ENCODE data around the gene PDZD7.

The PDZD7 gene

DNA sequence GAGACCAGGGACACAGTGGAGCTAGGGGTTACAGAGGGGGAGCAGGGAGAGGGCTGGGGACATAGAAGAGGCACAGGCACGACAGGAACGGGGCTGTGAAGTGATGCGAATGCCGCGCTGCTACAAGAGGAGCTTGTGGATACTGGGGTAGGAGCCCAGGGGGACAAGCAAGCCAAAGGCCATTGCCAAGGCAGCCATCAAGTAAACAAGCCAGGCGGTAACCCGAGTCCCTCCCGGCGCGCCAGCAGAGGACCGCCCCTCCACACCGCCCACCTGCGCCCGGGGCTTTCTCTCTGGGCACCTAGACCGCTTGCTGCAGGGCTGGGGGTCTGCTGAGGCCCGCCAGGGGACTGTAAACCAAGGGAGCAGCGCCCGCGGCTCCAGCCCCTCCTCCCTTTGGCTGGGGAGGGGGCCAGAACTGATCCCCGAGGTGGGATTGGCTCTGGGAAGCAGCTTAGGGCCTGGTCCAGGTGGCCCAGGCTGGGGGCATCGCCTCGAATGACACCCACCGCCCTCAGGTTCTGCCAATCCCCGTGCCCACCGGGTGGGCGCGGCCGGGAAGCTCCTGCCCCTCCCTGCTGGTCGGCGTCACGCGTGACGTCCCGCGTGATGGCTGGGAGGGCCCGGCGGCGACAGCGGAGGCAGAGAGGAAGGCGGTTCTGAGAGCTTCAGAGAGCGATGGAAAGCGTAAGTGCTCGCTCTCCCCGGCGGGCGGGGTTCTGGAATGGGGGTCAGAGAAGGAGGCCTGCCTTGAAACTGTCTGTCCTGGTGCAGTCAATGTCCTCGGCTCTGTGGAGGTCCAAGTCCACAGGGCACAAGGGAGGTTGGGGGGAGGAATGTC lies 1.1 kb upstream of the PDZD7 start:
- CTCF ChIA-PET = interaction anchor here (1.0 to 28.8 kb wide), 7 partner anchors 9 to 110 kb away, joined by 3 to 855 read pairs (median 16); partner anchors contain the start of genes KAZALD1 and LZTS2
- POLR2A ChIA-PET = interaction anchor here (1.0 kb wide), 1 partner anchor 11 kb away, joined by 4 read pairs; no protein-coding TSS in a partner anchor
- peak; percentile 61 for DNase-seq (ENCODE audit: extremely low spot score)
- TF ChIP-seq CTCF (IDR thresholded peaks at IDR 0.05; ENCODE audit: control extremely low read depth, extremely low read depth, low read depth, missing control alignments) = no peak

DNA sequence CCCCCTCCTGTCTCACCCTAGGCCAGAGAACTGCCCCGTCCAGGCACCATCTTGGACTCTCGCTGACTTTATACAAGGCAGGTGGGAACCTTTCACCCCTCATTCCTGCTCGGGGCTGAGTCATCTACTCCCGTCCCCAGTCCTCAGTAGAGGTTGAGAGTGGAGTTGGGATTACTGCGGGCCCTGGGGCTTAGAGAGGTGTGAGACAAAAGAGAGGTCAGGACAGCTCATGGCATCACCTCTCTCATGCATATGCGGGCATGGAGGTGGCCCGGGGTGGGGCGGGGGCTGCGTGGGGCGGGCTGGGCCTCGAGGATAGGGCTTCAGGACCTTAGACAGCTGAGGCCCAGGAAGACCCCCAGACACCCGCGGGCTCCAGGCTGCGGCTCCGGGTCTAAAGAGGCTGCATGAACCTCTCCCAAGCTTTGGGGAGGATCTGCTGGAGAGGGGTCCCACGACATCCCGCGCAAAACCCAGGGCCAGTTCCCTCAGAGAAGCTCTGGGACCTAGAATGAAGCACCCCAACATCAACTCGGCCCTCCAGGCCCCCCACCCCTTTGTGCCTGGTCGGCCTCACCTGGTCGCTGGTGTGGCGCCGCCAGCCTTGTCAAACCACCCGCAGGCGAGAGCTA lies 317 bp downstream of the PDZD7 start:
- TF ChIP-seq CTCF (IDR thresholded peaks at IDR 0.05; ENCODE audit: control extremely low read depth, extremely low read depth, low read depth, missing control alignments) = no peak
- ChIA-PET CTCF (interaction anchor here (1.2 to 28.8 kb wide), 6 partner anchors 10 to 111 kb away, joined by 3 to 855 read pairs (median 56); partner anchors contain the start of genes KAZALD1 and LZTS2), POLR2A (interaction anchor here (0.7 kb wide), 1 partner anchor 9 kb away, joined by 3 read pairs; no protein-coding TSS in a partner anchor)
- no peak for DNase-seq (ENCODE audit: extremely low spot score)

DNA sequence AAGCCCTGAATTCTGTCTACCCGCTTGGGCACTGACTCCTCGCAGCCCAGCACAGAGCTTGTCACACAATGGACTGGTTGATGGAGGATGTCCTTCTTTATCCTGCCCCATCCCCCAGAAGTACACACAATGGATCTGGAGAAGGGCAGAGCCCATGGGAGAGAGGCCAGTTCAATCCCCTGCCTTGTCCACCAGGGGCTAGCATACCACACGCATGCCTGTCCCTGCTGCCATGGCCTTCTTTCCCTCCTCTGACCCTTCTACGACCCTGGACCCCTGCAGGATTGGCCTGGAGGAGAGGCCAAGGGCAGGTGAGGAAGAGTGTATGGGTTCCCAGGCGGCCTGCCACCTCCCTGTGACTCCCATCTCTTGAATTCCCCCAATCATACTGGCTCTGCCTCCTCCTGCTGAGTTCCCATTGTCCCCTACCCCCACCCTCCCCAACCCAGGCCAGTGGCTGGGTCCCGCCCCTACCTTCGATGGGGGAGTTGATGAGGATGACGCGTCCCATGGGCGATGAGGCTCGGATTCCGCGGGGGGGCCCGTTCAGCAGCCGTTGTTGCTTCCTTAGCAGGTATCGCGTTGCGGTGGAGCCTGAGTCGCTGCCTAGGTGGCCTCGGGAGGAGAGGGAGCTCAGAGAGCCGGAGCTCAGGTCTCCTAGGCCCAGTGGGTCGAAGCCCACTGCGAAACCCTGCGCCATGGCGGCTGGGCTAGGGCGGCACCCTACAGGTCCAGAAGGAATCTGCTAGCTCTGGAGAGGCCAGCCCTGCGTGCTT lies 1.2 kb downstream of the PDZD7 start:
- TF ChIP-seq CTCF (IDR thresholded peaks at IDR 0.05; ENCODE audit: control extremely low read depth, extremely low read depth, low read depth, missing control alignments) = no peak
- CTCF ChIA-PET = interaction anchor here (1.0 to 28.8 kb wide), 6 partner anchors 11 to 112 kb away, joined by 3 to 855 read pairs (median 54); partner anchors contain the start of gene KAZALD1
- POLR2A ChIA-PET = interaction anchor here (0.9 kb wide), 1 partner anchor 12 kb away, joined by 3 read pairs; no protein-coding TSS in a partner anchor
- DNase-seq (ENCODE audit: extremely low spot score) = no peak

DNA sequence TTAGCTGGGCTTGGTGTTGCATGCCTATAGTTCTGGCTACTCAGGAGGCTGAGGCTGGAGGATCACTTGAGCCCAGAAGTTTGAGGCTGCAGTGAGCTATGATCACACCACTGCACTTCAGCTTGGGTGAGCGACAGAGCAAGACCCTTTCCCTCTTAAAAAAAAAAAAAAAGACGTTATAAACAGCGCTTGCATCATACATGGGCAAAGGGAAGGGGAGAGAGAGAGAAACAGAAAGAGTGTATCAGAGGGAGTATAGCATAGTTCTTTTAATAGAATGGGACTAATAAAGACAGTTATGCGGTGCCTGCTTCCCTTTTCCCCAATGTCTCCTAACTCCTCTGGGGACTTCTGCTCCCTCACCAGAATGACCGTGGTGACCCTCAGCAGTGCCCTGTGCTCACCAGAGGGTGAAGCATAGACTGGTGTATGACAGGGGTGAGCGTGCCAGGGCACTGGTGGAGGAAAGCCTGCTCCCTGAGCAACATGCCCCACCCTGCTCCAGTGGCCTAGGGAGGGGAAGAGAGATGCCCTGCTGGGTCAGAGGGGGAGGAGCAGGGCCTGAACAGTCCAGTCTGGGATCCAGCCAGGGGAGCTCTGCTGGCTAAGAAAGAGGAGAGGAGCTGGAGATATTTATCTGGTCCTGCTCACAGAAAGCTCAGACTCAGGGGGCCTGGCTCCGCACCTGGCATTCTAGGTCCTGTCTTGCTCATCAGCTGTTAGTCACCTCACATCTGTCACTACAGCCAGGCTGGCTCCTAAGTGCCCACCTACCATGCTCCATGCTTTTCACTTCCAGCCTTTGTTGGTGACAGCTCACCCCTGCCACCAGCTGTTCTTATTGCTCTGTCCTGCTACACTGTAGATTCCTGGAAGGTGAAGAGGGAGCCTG lies 2.2 kb downstream of the PDZD7 start:
- ChIA-PET CTCF (interaction anchor here (1.0 to 28.8 kb wide), 4 partner anchors 12 to 32 kb away, joined by 6 to 855 read pairs (median 103); partner anchors contain the start of gene KAZALD1), POLR2A (interaction anchor here (0.9 kb wide), 1 partner anchor 13 kb away, joined by 3 read pairs; no protein-coding TSS in a partner anchor)
- no peak for TF ChIP-seq CTCF (IDR thresholded peaks at IDR 0.05; ENCODE audit: control extremely low read depth, extremely low read depth, low read depth, missing control alignments)
- DNase-seq (ENCODE audit: extremely low spot score) = no peak

GRCh38 chr10:101027106-101027720 lies 3.7 kb downstream of the PDZD7 start:
- DNase-seq (ENCODE audit: extremely low spot score) = no peak
- ChIA-PET POLR2A (interaction anchor here (0.6 kb wide), 1 partner anchor 100 kb away, joined by 4 read pairs; no protein-coding TSS in a partner anchor), CTCF (interaction anchor here (1.1 to 28.8 kb wide), 5 partner anchors 10 to 69 kb away, joined by 3 to 855 read pairs (median 95); partner anchors contain the start of genes KAZALD1 and LZTS2)
- no peak for TF ChIP-seq CTCF (IDR thresholded peaks at IDR 0.05; ENCODE audit: control extremely low read depth, extremely low read depth, low read depth, missing control alignments)

All from GM10248 (cell line).